H1 (cell line): ENCODE results near the gene SELENOS. TPM values are rescaled to one million over a fixed set of nuclear protein-coding genes. Genes with fewer than 3 reads are reported as not detected.

Source experiments
- CHD2 ChIP-seq: IDR thresholded peaks from 2 replicates; pipeline ENCODE4 v1.6.1; 2012; ENCODE audit warnings: low read length, improper control_type of control experiment
- CHD7 ChIP-seq: fragments of 300-600 bp; sonication (generic); IDR thresholded peaks from 2 replicates; pipeline ENCODE4 v1.7.1; 2012; ENCODE audit warnings: low read length, moderate library complexity, mild to moderate bottlenecking, inconsistent platforms; ENCODE audit not compliant: insufficient replicate concordance
- CREB1 ChIP-seq: IDR thresholded peaks from 2 replicates; pipeline ENCODE4 v1.6.1; 2012; ENCODE audit warnings: inconsistent platforms
- GABPA ChIP-seq: IDR thresholded peaks from 2 replicates; pipeline ENCODE4 v1.6.1; 2011; ENCODE audit warnings: mild to moderate bottlenecking, low read length, moderate library complexity, borderline replicate concordance; ENCODE audit not compliant: insufficient read depth
- HDAC2 ChIP-seq, 2 experiments: fragments of 300-600 bp in 1 of 2; sonication (generic) in 1 of 2; IDR thresholded peaks; 2 replicates each; pipeline ENCODE4 v1.6.1; 2011 to 2012; ENCODE audit warnings: low read depth in 2 of 2, low read length in 2 of 2, mild to moderate bottlenecking in 2 of 2, moderate library complexity in 2 of 2, borderline replicate concordance in 1 of 2, inconsistent platforms in 1 of 2
- KDM1A ChIP-seq: fragments of 200-600, 300-600 bp; sonication (generic); IDR thresholded peaks from 2 replicates; pipeline ENCODE4 v1.7.1; 2016; ENCODE audit warnings: mild to moderate bottlenecking, low read length, borderline replicate concordance
- SRF ChIP-seq: IDR thresholded peaks from 2 replicates; pipeline ENCODE4 v1.6.1; 2011; ENCODE audit warnings: mild to moderate bottlenecking, low read depth, low read length, moderate library complexity
- TAF1 ChIP-seq: IDR thresholded peaks from 2 replicates; pipeline ENCODE4 v1.6.1; 2011; ENCODE audit warnings: mild to moderate bottlenecking, low read depth, low read length
- polyA plus RNA-seq, 7 experiments: library from polyadenylated mRNA; depleted of rRNA in 3 of 7; stranded (reverse) in 5 of 7; unstranded in 2 of 7; fragments of >200 nt in 5 of 7; fragments of 200-250 nt in 2 of 7; gene quantifications; 1 replicate in 5 of 7; 2 replicates in 1 of 7; 4 replicates in 1 of 7; pipeline versions ENCODE4 v1.2.1 to v1.2.3, GENCODE V29; 2011 to 2013; ENCODE audit warnings: missing spikeins in 2 of 7, mixed read lengths in 2 of 7
- total RNA-seq: library from RNA; stranded (reverse); fragmentation: NEBNext Ultra II Directional; extraction: Animal tissue kit (Norgen Biotek cat#: 25700); gene quantifications from 2 replicates; pipeline ENCODE4 v1.2.1, GENCODE V29; 2021
- TF ChIP-seq, protein P1 (sequence below), 3 experiments: IDR thresholded peaks; 1 replicate in 2 of 3; 2 replicates in 1 of 3; pipeline versions ENCODE4 v1.5.1 to v1.6.1; 2011; ENCODE audit warnings: low read length in 3 of 3, mild to moderate bottlenecking in 3 of 3, inconsistent platforms in 2 of 3, low read depth in 1 of 3, moderate library complexity in 1 of 3; ENCODE audit not compliant: insufficient read depth in 1 of 3; ENCODE audit errors: control extremely low read depth in 1 of 3

The SELENOS gene
- total and polyA plus RNA-seq, 2 of the 8 experiments (the other 6 are each of a cell fraction or from before 2014, with no cell fraction given): 45.1 to 46.0 TPM

- TF ChIP-seq CHD7: no peak
- TF ChIP-seq TAF1: no peak
- TF ChIP-seq SRF: no peak
- TF ChIP-seq, protein P1, sequence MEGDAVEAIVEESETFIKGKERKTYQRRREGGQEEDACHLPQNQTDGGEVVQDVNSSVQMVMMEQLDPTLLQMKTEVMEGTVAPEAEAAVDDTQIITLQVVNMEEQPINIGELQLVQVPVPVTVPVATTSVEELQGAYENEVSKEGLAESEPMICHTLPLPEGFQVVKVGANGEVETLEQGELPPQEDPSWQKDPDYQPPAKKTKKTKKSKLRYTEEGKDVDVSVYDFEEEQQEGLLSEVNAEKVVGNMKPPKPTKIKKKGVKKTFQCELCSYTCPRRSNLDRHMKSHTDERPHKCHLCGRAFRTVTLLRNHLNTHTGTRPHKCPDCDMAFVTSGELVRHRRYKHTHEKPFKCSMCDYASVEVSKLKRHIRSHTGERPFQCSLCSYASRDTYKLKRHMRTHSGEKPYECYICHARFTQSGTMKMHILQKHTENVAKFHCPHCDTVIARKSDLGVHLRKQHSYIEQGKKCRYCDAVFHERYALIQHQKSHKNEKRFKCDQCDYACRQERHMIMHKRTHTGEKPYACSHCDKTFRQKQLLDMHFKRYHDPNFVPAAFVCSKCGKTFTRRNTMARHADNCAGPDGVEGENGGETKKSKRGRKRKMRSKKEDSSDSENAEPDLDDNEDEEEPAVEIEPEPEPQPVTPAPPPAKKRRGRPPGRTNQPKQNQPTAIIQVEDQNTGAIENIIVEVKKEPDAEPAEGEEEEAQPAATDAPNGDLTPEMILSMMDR (IDR thresholded peaks at IDR 0.05; ENCODE audit: control extremely low read depth in 1 of 3, insufficient read depth in 1 of 3, low read depth in 1 of 3, low read length in 3 of 3): no peak
- no peak for TF ChIP-seq GABPA
- TF ChIP-seq KDM1A: no peak
- TF ChIP-seq CHD2: no peak
- no peak for TF ChIP-seq CREB1
- no peak for TF ChIP-seq HDAC2 (IDR thresholded peaks at IDR 0.05; ENCODE audit: borderline replicate concordance in 1 of 2, low read depth in 2 of 2, low read length in 2 of 2)
Measured at GRCh38 chr15:101266034-101266433, 11.3 kb downstream of the SELENOS start (continued).
